Subcutaneous adipose tissue (tissue), 4 donors: ENCODE results near the gene CCDC149. TPM values are rescaled to one million over a fixed set of nuclear protein-coding genes. Genes with fewer than 3 reads are reported as not detected.

Source experiments
- CTCF ChIP-seq: fragments of 450-650 bp; IDR thresholded peaks from one replicate; pipeline ENCODE4 v1.5.1; 2016; ENCODE audit warnings: low read depth, mild to moderate bottlenecking, control low read depth, antibody characterized with exemption, moderate library complexity
- total RNA-seq, 4 donors: library from RNA; depleted of rRNA; stranded (reverse); fragments of >200 nt; gene quantifications; one replicate each; pipeline ENCODE4 v1.1.0, GENCODE V29; 2016

The CCDC149 gene
- total RNA-seq, 4 donors from 2014 or later, result 15.5 to 20.3 (median 18.0) TPM

- TF ChIP-seq CTCF, result no peak
These were observed 14.2 kb upstream of the CCDC149 start for GRCh38 chr4:24927049-24927448.

- TF ChIP-seq CTCF, result no peak
These were observed 11.5 kb upstream of the CCDC149 start for GRCh38 chr4:24924309-24924781.

- no peak for TF ChIP-seq CTCF
These were observed 10.7 kb upstream of the CCDC149 start for GRCh38 chr4:24923550-24923949.

- TF ChIP-seq CTCF, result no peak
These were observed 10.2 kb upstream of the CCDC149 start for GRCh38 chr4:24923002-24923401.

- TF ChIP-seq CTCF, result no peak
These were observed 9.6 kb upstream of the CCDC149 start for GRCh38 chr4:24922416-24922815.

GRCh38 chr4:24921491-24921890 lies 8.6 kb upstream of the CCDC149 start:
- TF ChIP-seq CTCF, result no peak

GRCh38 chr4:24920008-24920407 lies 7.2 kb upstream of the CCDC149 start:
- no peak for TF ChIP-seq CTCF
